HepG2 (cell line): ENCODE measurements around the gene PIGX. TPM values are rescaled to one million over a fixed set of nuclear protein-coding genes. Genes with fewer than 3 reads are reported as not detected.

Experiments
- ARID5B ChIP-seq: IDR thresholded peaks from 2 replicates; pipeline ENCODE4 v1.4.0; 2020; ENCODE audit warnings: mild to moderate bottlenecking, missing genetic modification reagents
- FLYWCH1 ChIP-seq: sonication (generic); formaldehyde crosslinking; IDR thresholded peaks from 2 replicates; pipeline ENCODE4 v1.8.1; 2023; ENCODE audit warnings: mild to moderate bottlenecking, missing genetic modification reagents
- HDAC1 ChIP-seq: sonication (generic); formaldehyde crosslinking; IDR thresholded peaks from 2 replicates; pipeline ENCODE4 v1.5.1; 2020; ENCODE audit warnings: mild to moderate bottlenecking, missing genetic modification reagents
- HES4 ChIP-seq: sonication (generic); formaldehyde crosslinking; IDR thresholded peaks from 2 replicates; pipeline ENCODE4 v1.9.0; 2021; ENCODE audit warnings: mild to moderate bottlenecking, missing genetic modification reagents, borderline replicate concordance
- IRF1 ChIP-seq: sonication (generic); formaldehyde crosslinking; IDR thresholded peaks from 2 replicates; pipeline ENCODE4 v1.4.0; 2020; ENCODE audit warnings: low read depth, mild to moderate bottlenecking, missing genetic modification reagents
- NCOA2 ChIP-seq: sonication (generic); formaldehyde crosslinking; IDR thresholded peaks from 2 replicates; pipeline ENCODE4 v1.8.0; 2022; ENCODE audit warnings: inconsistent platforms
- PLRG1 ChIP-seq: fragments of 450-650 bp; conservative IDR thresholded peaks from 2 replicates; pipeline ENCODE4 v1.6.1; 2016
- RXRA ChIP-seq: sonication (generic); formaldehyde crosslinking; IDR thresholded peaks from 2 replicates; pipeline ENCODE4 v1.5.1; 2020; ENCODE audit warnings: missing genetic modification reagents
- SNAPC2 ChIP-seq: sonication (generic); formaldehyde crosslinking; IDR thresholded peaks from 2 replicates; pipeline ENCODE4 v1.8.1; 2022; ENCODE audit warnings: mild to moderate bottlenecking, missing genetic modification reagents
- SRSF4 ChIP-seq: fragments of 200-400 bp; formaldehyde crosslinking; IDR thresholded peaks from one replicate; pipeline ENCODE4 v1.6.1; 2018; ENCODE audit warnings: mild to moderate bottlenecking, low read depth, low read length, moderate library complexity; ENCODE audit not compliant: poor library complexity, severe bottlenecking
- SUZ12 ChIP-seq: fragments of 150-350 bp; IDR thresholded peaks from 2 replicates; pipeline ENCODE4 v1.6.1; 2014; ENCODE audit warnings: low read depth, low read length
- TMF1 ChIP-seq: sonication (generic); formaldehyde crosslinking; IDR thresholded peaks from 2 replicates; pipeline ENCODE4 v1.8.1; 2022; ENCODE audit warnings: low read depth, missing genetic modification reagents
- U2AF2 ChIP-seq: fragments of 200-400 bp; formaldehyde crosslinking; IDR thresholded peaks from 2 replicates; pipeline ENCODE4 v1.6.1; 2017; ENCODE audit warnings: low read depth, mild to moderate bottlenecking, low read length
- YEATS2 ChIP-seq: sonication (generic); formaldehyde crosslinking; IDR thresholded peaks from 2 replicates; pipeline ENCODE4 v1.4.0; 2020; ENCODE audit warnings: missing genetic modification reagents, borderline replicate concordance
- ZBTB2 ChIP-seq: sonication (generic); formaldehyde crosslinking; IDR thresholded peaks from 2 replicates; pipeline ENCODE4 v1.8.0; 2022; ENCODE audit warnings: low read depth, missing genetic modification reagents
- ZNF138 ChIP-seq: sonication (generic); formaldehyde crosslinking; IDR thresholded peaks from 2 replicates; pipeline ENCODE4 v1.5.0; 2020; ENCODE audit warnings: mild to moderate bottlenecking, low read depth, missing genetic modification reagents
- ZNF232 ChIP-seq: sonication (generic); formaldehyde crosslinking; IDR thresholded peaks from 2 replicates; pipeline ENCODE4 v1.4.0; 2020; ENCODE audit warnings: missing genetic modification reagents, borderline replicate concordance
- ZNF331 ChIP-seq: sonication (generic); formaldehyde crosslinking; IDR thresholded peaks from 2 replicates; pipeline ENCODE4 v1.4.0; 2020; ENCODE audit warnings: missing genetic modification reagents
- ZNF432 ChIP-seq: sonication (generic); formaldehyde crosslinking; IDR thresholded peaks from 2 replicates; pipeline ENCODE4 v1.5.0; 2020; ENCODE audit warnings: missing genetic modification reagents, mild to moderate bottlenecking, borderline replicate concordance
- ZNF44 ChIP-seq: sonication (generic); formaldehyde crosslinking; IDR thresholded peaks from 2 replicates; pipeline ENCODE4 v1.5.1; 2020; ENCODE audit warnings: mild to moderate bottlenecking, missing genetic modification reagents
- ZNF552 ChIP-seq: sonication (generic); formaldehyde crosslinking; IDR thresholded peaks from 2 replicates; pipeline ENCODE4 v1.9.0; 2022; ENCODE audit warnings: missing genetic modification reagents, mild to moderate bottlenecking, borderline replicate concordance
- ZNF572 ChIP-seq: sonication (generic); formaldehyde crosslinking; IDR thresholded peaks from 2 replicates; pipeline ENCODE4 v1.5.1; 2020; ENCODE audit warnings: mild to moderate bottlenecking, missing genetic modification reagents
- ZNF580 ChIP-seq: IDR thresholded peaks from 2 replicates; pipeline ENCODE4 v1.6.1; 2016; ENCODE audit warnings: low read depth, borderline replicate concordance
- ZNF816 ChIP-seq: sonication (generic); formaldehyde crosslinking; IDR thresholded peaks from 2 replicates; pipeline ENCODE4 v1.8.0; 2022; ENCODE audit warnings: missing genetic modification reagents, mild to moderate bottlenecking, borderline replicate concordance
- polyA plus RNA-seq, 8 experiments: library from polyadenylated mRNA; depleted of rRNA in 3 of 8; stranded (reverse) in 7 of 8; unstranded in 1 of 8; fragments of >200 nt; fragmentation: Illumina TruSeq in 4 of 8; extraction: Trizol in 4 of 8; gene quantifications; 2 replicates each; pipeline versions ENCODE4 v1.2.1 to v1.2.3, GENCODE V29; 2011 to 2016; ENCODE audit warnings: low read depth in 4 of 8, missing spikeins in 1 of 8, mixed read lengths in 1 of 8; ENCODE audit not compliant: insufficient read depth in 1 of 8
- total RNA-seq, 5 experiments: library from RNA; depleted of rRNA; stranded (reverse); fragments of >200 nt; fragmentation: Illumina TruSeq; extraction: Trizol; gene quantifications; 2 replicates each; pipeline ENCODE4 v1.2.3, GENCODE V29; 2016; ENCODE audit warnings: low read depth in 1 of 5

PIGX gene
- total and polyA plus RNA-seq, 2 of the 13 experiments (the other 11 are each of a cell fraction or from before 2014, with no cell fraction given), result 13.2 to 21.3 TPM

- TF ChIP-seq ZNF331 (CRISPR knock-in tag) (peak; percentile 89), ZBTB2 (CRISPR knock-in tag) (peak; percentile 98), PLRG1 (no peak), NCOA2 (CRISPR knock-in tag) (no peak), FLYWCH1 (CRISPR knock-in tag) (no peak), HDAC1 (CRISPR knock-in tag) (0 out of 2 replicates have a peak, but pooled peaks have one; percentile 50), RXRA (CRISPR knock-in tag) (peak; percentile 61), ZNF572 (no peak), SRSF4 (no peak), ZNF580 (CRISPR knock-in tag) (peak; percentile 57; the same call in 1 of the 2 replicates), ZNF432 (no peak), SNAPC2 (CRISPR knock-in tag) (no peak), ZNF552 (no peak), ZNF816 (CRISPR knock-in tag) (no peak), HES4 (CRISPR knock-in tag) (peak; percentile 32; the same call in 1 of the 2 replicates), ZNF232 (CRISPR knock-in tag) (peak; percentile 54; the same call in 1 of the 2 replicates), ZNF138 (CRISPR knock-in tag) (no peak), SUZ12 (peak; percentile 60; the same call in 1 of the 2 replicates), TMF1 (CRISPR knock-in tag) (no peak), YEATS2 (CRISPR knock-in tag) (peak; percentile 26; the same call in 1 of the 2 replicates), U2AF2 (no peak), IRF1 (CRISPR knock-in tag) (no peak; the same call in 1 of the 2 replicates), ZNF44 (CRISPR knock-in tag) (no peak), ARID5B (CRISPR knock-in tag) (peak; percentile 67)
These were observed 27.7 kb downstream of the PIGX start, which contains the start of gene PAK2 (continued) for GRCh38 chr3:196739671-196740480.
